Measurements from ENCODE around the gene WEE2. TPM values are rescaled to one million over a fixed set of nuclear protein-coding genes. Genes with fewer than 3 reads are reported as not detected.

WEE2 gene
- polyA plus RNA-seq (2011; rRNA removed) (not detected in 2 replicates), polyA minus RNA-seq (2011; rRNA and poly(A)+ RNA removed) (not detected in 2 replicates)

DNA sequence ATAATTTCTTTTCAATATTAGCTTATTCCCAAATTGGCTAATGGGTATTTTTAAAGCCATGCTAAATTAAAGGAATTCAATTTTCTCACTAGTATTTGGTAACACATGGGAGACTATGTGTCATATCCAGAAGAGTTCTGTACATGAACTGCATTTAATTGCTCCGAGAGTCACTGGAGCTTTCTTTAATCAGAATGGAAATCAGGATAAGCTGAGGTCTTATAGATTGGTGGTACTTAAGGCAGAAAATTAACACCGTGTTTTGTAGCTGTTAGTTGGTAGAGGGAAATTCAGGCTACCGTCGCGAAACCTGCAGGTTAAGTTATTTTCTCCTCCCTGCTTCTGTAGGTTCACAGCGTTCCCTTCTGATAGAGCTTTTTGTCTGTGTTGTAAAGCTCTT, at the start of gene WEE2:
TSS of gene WEE2 (plus strand) at position 3 of the 400 bp plus-strand sequence. CDS start 406 bp downstream, outside the sequence.
- ChIA-PET POLR2A (no interaction called here), CTCF (interaction anchor here (0.9 to 1.3 kb wide), 2 partner anchors 9 to 18 kb away, joined by 3 read pairs; no protein-coding TSS in a partner anchor)
- Histone ChIP-seq H3K27me3 (ENCODE audit: control insufficient read depth, insufficient read depth, low read length) (peaks cover 2% of the 10 kb centered on the region), H3K4me3 (ENCODE audit: low read depth, low read length) (no peak within 1 kb of the TSS), H3K36me3 (ENCODE audit: control insufficient read depth, insufficient read depth, low read length) (no peaks in the 10 kb centered on the region)
- TF ChIP-seq, protein P1, sequence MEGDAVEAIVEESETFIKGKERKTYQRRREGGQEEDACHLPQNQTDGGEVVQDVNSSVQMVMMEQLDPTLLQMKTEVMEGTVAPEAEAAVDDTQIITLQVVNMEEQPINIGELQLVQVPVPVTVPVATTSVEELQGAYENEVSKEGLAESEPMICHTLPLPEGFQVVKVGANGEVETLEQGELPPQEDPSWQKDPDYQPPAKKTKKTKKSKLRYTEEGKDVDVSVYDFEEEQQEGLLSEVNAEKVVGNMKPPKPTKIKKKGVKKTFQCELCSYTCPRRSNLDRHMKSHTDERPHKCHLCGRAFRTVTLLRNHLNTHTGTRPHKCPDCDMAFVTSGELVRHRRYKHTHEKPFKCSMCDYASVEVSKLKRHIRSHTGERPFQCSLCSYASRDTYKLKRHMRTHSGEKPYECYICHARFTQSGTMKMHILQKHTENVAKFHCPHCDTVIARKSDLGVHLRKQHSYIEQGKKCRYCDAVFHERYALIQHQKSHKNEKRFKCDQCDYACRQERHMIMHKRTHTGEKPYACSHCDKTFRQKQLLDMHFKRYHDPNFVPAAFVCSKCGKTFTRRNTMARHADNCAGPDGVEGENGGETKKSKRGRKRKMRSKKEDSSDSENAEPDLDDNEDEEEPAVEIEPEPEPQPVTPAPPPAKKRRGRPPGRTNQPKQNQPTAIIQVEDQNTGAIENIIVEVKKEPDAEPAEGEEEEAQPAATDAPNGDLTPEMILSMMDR (IDR thresholded peaks at IDR 0.05; ENCODE audit: insufficient read depth, low read depth, low read length): no peak
- no peak for DNase-seq (ENCODE audit: low read depth)

DNA sequence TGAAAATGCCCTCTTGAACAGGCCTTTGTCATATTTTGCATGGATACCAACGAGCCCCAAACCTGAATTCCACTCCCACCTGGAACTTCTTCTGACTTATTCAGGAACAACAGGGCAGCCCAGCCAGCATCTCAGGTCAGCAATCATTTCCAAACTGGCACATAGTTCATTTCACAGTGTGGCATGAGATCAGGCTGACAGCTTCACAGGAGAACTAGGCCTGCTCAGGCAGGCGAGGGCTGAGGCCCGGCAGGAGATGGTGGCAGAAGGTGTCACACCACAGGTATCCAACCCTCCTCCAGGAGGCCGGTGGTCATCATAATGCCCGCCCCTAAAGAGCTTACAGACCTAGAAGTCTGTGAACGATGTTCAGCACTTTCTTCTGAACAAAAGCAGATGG, 48.7 kb upstream of the WEE2 start:
- no peaks in the 10 kb centered on the region for H3K27me3 ChIP-seq (ENCODE audit: control insufficient read depth, insufficient read depth, low read length)
- ChIA-PET POLR2A (no interaction called here), CTCF (interaction anchor here (1.7 to 4.3 kb wide), 2 partner anchors 8 to 10 kb away, joined by 4 to 18 read pairs; no protein-coding TSS in a partner anchor)
- peaks cover 10% of the 10 kb centered on the region for H3K36me3 ChIP-seq (ENCODE audit: control insufficient read depth, insufficient read depth, low read length)
- H3K4me3 ChIP-seq (ENCODE audit: low read depth, low read length): no peak overlapping the region
- DNase-seq (ENCODE audit: low read depth): no peak
- TF ChIP-seq, protein P1 (IDR thresholded peaks at IDR 0.05; ENCODE audit: insufficient read depth, low read depth, low read length): no peak

- TF ChIP-seq, protein P1 (IDR thresholded peaks at IDR 0.05; ENCODE audit: insufficient read depth, low read depth, low read length): no peak
- CTCF ChIA-PET: interaction anchor here (1.7 to 4.3 kb wide), 2 partner anchors 9 to 11 kb away, joined by 4 to 18 read pairs; no protein-coding TSS in a partner anchor
- DNase-seq (ENCODE audit: low read depth): no peak
- Histone ChIP-seq H3K27me3 (ENCODE audit: control insufficient read depth, insufficient read depth, low read length) (no peaks in the 10 kb centered on the region), H3K4me3 (ENCODE audit: low read depth, low read length) (no peak overlapping the region), H3K36me3 (ENCODE audit: control insufficient read depth, insufficient read depth, low read length) (peaks cover 11% of the 10 kb centered on the region)
- POLR2A ChIA-PET: no interaction called here
Observed at GRCh38 chr7:141660259-141660658, 47.9 kb upstream of the WEE2 start.

GRCh38 chr7:141663081-141663849, 44.9 kb upstream of the WEE2 start:
- ChIA-PET CTCF (interaction anchor here (1.4 to 2.2 kb wide), 2 partner anchors 8 to 75 kb away, joined by 4 to 7 read pairs; partner anchors contain the start of gene SSBP1), POLR2A (no interaction called here)
- no peak for DNase-seq (ENCODE audit: low read depth)
- H3K4me3 ChIP-seq (ENCODE audit: low read depth, low read length): no peak overlapping the region
- TF ChIP-seq, protein P1 (IDR thresholded peaks at IDR 0.05; ENCODE audit: insufficient read depth, low read depth, low read length): no peak
- H3K27me3 ChIP-seq (ENCODE audit: control insufficient read depth, insufficient read depth, low read length): no peaks in the 10 kb centered on the region
- H3K36me3 ChIP-seq (ENCODE audit: control insufficient read depth, insufficient read depth, low read length): peaks cover 11% of the 10 kb centered on the region

- POLR2A ChIA-PET: no interaction called here
- Histone ChIP-seq H3K36me3 (ENCODE audit: control insufficient read depth, insufficient read depth, low read length) (peaks cover 11% of the 10 kb centered on the region), H3K4me3 (ENCODE audit: low read depth, low read length) (no peak overlapping the region), H3K27me3 (ENCODE audit: control insufficient read depth, insufficient read depth, low read length) (no peaks in the 10 kb centered on the region)
- TF ChIP-seq, protein P1 (IDR thresholded peaks at IDR 0.05; ENCODE audit: insufficient read depth, low read depth, low read length): no peak
- CTCF ChIA-PET: interaction anchor here (1.4 to 2.2 kb wide), 2 partner anchors 10 to 74 kb away, joined by 4 to 7 read pairs; partner anchors contain the start of gene SSBP1
- DNase-seq (ENCODE audit: low read depth): no peak
Observed at GRCh38 chr7:141664450-141664849, 43.7 kb upstream of the WEE2 start.

Data from BJ (cell line).